Heart right ventricle (tissue), 16 donors: ENCODE results near the gene FAM110A. TPM values are rescaled to one million over a fixed set of nuclear protein-coding genes. Genes with fewer than 3 reads are reported as not detected.

Experiments
- ATAC-seq, 8 donors: fragments of 200-7000 bp; cut with Tn5 transposase; one replicate each; pipeline ENCODE4 v1.9.1; 2020; ENCODE audit warnings: mild to moderate bottlenecking in 8 of 8, moderate library complexity in 8 of 8, moderate number of reproducible peaks in 1 of 8
- DNase-seq, 2 donors: peaks; one replicate each; pipeline ENCODE4 v3.0.0-alpha.2; 2020
- H3K27ac ChIP-seq, 10 donors: fragments of 200-600 bp; sonication (generic) in 2 of 10; one replicate each; pipeline versions ENCODE4 v1.5.0 to v1.8.0; 2020 to 2022; ENCODE audit warnings: mild to moderate bottlenecking in 3 of 10
- H3K27me3 ChIP-seq, 7 donors: fragments of 200-600 bp; one replicate each; pipeline ENCODE4 v1.8.0; 2021 to 2022; ENCODE audit warnings: mild to moderate bottlenecking in 2 of 7
- H3K36me3 ChIP-seq, 9 donors: fragments of 200-600 bp; sonication (generic) in 1 of 9; one replicate each; pipeline versions ENCODE4 v1.5.0 to v1.8.0; 2020 to 2022; ENCODE audit warnings: mild to moderate bottlenecking in 2 of 9
- H3K4me1 ChIP-seq, 9 donors: fragments of 200-600 bp; sonication (generic) in 1 of 9; one replicate each; pipeline versions ENCODE4 v1.5.0 to v1.8.0; 2020 to 2022; ENCODE audit warnings: mild to moderate bottlenecking in 4 of 9
- H3K4me3 ChIP-seq, 10 donors: fragments of 200-600 bp; sonication (generic) in 2 of 10; one replicate each; pipeline versions ENCODE4 v1.5.0 to v1.8.0; 2020 to 2022; ENCODE audit warnings: mild to moderate bottlenecking in 7 of 10, moderate library complexity in 2 of 10
- H3K9me3 ChIP-seq, 11 donors: fragments of 200-600 bp in 10 of 11; sonication (generic) in 2 of 11; one replicate each; pipeline versions ENCODE4 v1.5.0 to v1.8.0; 2013 to 2022; ENCODE audit warnings: mild to moderate bottlenecking in 2 of 11, control low read depth in 1 of 11, moderate library complexity in 1 of 11
- WGBS, 2 donors: extraction: QIAGEN DNeasy Blood & Tissue Kit; methylation state at CpG; one replicate each; pipeline ENCODE4 v1.1.7; 2013; ENCODE audit warnings: inconsistent platforms in 1 of 2; 5-methylcytosine and 5-hydroxymethylcytosine counted together
- intact Hi-C, 10 donors: fragments of 100-400 bp; cut with DNase I; formaldehyde crosslinking; loops; one replicate each; pipeline versions ENCODE4 v1.11.1 to v1.14.2; 2022
- polyA plus RNA-seq, 2 donors: library from polyadenylated mRNA; stranded (reverse); fragments of 200-250 nt; gene quantifications; one replicate each; pipeline ENCODE4 v1.2.3, GENCODE V29; 2013
- total RNA-seq, 10 donors: library from RNA; stranded (reverse); fragmentation: NEBNext Ultra II Directional in 3 of 10; extraction: Animal tissue kit (Norgen Biotek cat#: 25700) in 3 of 10; gene quantifications; one replicate each; pipeline versions ENCODE4 v1.2.1 to v1.2.4, GENCODE V29; 2021 to 2023
- TF ChIP-seq, protein P1 (sequence below), 9 donors: fragments of 200-600 bp; sonication (generic) in 2 of 9; IDR thresholded peaks; one replicate each; pipeline versions ENCODE4 v1.5.0 to v1.8.0; 2021 to 2022; ENCODE audit warnings: antibody characterized with exemption in 9 of 9, mild to moderate bottlenecking in 5 of 9, moderate library complexity in 1 of 9
- donor health status: Arrhythmogenic right ventricular cardiomyopathy.
- donor health status: ischemic (EF 13 %, LVEDD 7.1; RV severe dilation, severe dysfunction).
- donor health status: healthy with polysubstance abuse.
- donor health status: DM: no; HTN: yes; CAD: no.
- donor health status: DM: no; HTN: no; CAD: no.
- donor health status: ischemic (EF 25% LVEDD 6.9; RV normal size, moderate dysfunction).
- donor health status: ischemic (EF 25% LVEDD 5.7; RV mildly dilated, moderate dysfunction).
- donor health status: healthy.
- donor health status: DM: yes; HTN: yes; CAD: no.
- donor health status: Ischemic cardiomyopathy.
- donor health status: ischemic (EF 35%, LVEDD 5.7; RV mildly dilated, moderate dysfunction).
- donor health status: nonischemic (EF 11% LVEDD 7.7; RV severe dilation, severe dysfunction).
- donor health status: DM: yes; HTN: yes; CAD: no.
- donor health status: PGD.
- donor health status: ischemic (EF 29% LVEDD 5.4; RV normal size, mild dysfunction).
- donor health status: nonischemic (EF 23%, LVEDD 6.1; RV moderate dilation, normal function).

The FAM110A gene
- total and polyA plus RNA-seq, 12 donors: 0.99 to 5.9 (median 2.1) TPM

DNA sequence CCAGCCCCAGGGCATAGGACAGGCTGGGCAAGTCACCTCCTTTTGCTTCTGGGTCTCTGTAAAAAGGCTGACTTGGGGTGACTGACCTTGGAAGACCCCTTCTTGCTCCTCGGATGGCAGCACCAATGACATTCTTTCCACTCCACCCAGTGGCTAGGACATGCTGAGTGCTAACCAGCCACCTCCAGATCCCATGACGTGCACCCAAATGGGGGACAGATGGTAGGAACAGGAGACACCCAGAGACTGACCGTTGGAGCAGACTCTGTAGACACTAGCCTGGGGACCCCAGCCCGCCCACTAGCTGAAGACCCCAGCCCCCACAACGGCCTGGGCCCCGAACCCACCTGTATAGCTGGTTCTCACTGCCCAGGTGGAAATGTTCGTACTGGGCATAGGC, 44.3 kb downstream of the FAM110A start:
- intact Hi-C loops: loop anchor here in 1 of 10 donors (1.0 kb wide), 1 partner anchor 16 kb away; no protein-coding TSS in a partner anchor
- WGBS, 2 donors: 74 to 84% methylated on average over 7 of the region's 7 CpGs
- Histone ChIP-seq H3K27me3 (peaks cover 0 to 14% (median 0%) of the 10 kb centered on the region in 7 donors), H3K4me3 (no peak overlapping the region), H3K36me3 (no peaks in the 10 kb centered on the region), H3K9me3 (no peaks in the 10 kb centered on the region), H3K4me1 (peaks cover 0 to 11% (median 0%) of the 10 kb centered on the region in 9 donors), H3K27ac (no peak overlapping the region)
- DNase-seq: no peak
- TF ChIP-seq, protein P1, sequence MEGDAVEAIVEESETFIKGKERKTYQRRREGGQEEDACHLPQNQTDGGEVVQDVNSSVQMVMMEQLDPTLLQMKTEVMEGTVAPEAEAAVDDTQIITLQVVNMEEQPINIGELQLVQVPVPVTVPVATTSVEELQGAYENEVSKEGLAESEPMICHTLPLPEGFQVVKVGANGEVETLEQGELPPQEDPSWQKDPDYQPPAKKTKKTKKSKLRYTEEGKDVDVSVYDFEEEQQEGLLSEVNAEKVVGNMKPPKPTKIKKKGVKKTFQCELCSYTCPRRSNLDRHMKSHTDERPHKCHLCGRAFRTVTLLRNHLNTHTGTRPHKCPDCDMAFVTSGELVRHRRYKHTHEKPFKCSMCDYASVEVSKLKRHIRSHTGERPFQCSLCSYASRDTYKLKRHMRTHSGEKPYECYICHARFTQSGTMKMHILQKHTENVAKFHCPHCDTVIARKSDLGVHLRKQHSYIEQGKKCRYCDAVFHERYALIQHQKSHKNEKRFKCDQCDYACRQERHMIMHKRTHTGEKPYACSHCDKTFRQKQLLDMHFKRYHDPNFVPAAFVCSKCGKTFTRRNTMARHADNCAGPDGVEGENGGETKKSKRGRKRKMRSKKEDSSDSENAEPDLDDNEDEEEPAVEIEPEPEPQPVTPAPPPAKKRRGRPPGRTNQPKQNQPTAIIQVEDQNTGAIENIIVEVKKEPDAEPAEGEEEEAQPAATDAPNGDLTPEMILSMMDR (IDR thresholded peaks at IDR 0.05): no peak
- no peak for ATAC-seq

- Histone ChIP-seq H3K9me3 (no peaks in the 10 kb centered on the region), H3K4me1 (peaks cover 0 to 11% (median 0%) of the 10 kb centered on the region in 9 donors), H3K36me3 (no peaks in the 10 kb centered on the region), H3K4me3 (no peak overlapping the region), H3K27ac (no peak overlapping the region), H3K27me3 (peaks cover 0 to 8% (median 0%) of the 10 kb centered on the region in 7 donors)
- DNase-seq: peak in 1 of 2 donors; percentile 33
- 49 to 55% methylated on average over 9 of the region's 9 CpGs for WGBS, 2 donors
- ATAC-seq: no peak
- TF ChIP-seq, protein P1 (IDR thresholded peaks at IDR 0.05): no peak
- intact Hi-C loops: loop anchor here in 1 of 10 donors (1.0 kb wide), 1 partner anchor 16 kb away; no protein-coding TSS in a partner anchor
These were observed 45.2 kb downstream of the FAM110A start for GRCh38 chr20:878511-879307.

DNA sequence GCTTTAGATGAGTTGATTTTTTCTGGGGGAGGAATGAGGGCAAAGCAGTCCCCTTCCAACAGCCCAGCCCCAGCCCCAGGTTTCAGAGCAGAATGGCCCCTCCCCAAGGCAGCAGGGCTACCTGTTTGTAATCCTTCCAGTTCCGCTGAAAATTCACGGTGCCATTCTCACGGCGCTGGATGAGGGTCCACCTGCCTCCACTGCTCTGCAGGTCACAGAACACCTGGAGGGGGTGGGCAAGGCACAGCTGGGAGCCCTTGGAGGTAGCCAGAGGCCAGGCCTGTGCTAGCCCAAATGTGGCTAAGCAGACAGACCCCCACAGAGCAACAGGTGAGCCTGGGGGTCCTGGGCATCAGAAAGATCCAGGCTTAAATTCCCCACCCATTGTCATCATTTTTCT, 46.1 kb downstream of the FAM110A start:
- Histone ChIP-seq H3K36me3 (no peaks in the 10 kb centered on the region), H3K4me1 (peaks cover 0 to 11% (median under 1%) of the 10 kb centered on the region in 9 donors), H3K27ac (no peak overlapping the region), H3K9me3 (no peaks in the 10 kb centered on the region), H3K27me3 (peaks cover 0 to 14% (median under 1%) of the 10 kb centered on the region in 7 donors), H3K4me3 (no peak overlapping the region)
- TF ChIP-seq, protein P1 (IDR thresholded peaks at IDR 0.05): no peak
- ATAC-seq (no peak), DNase-seq (no peak)
- 59 to 68% methylated on average over 4 of the region's 4 CpGs for WGBS, 2 donors
- intact Hi-C loops: loop anchor here in 1 of 10 donors (5.0 kb wide), 1 partner anchor 32 kb away; no protein-coding TSS in a partner anchor

- intact Hi-C loops: loop anchor here in 1 of 10 donors (5.0 kb wide), 1 partner anchor 34 kb away; no protein-coding TSS in a partner anchor
- DNase-seq (no peak), ATAC-seq (peak in 1 of 8 donors; percentile 41)
- TF ChIP-seq, protein P1 (IDR thresholded peaks at IDR 0.05): no peak
- Histone ChIP-seq H3K9me3 (no peaks in the 10 kb centered on the region), H3K36me3 (no peaks in the 10 kb centered on the region), H3K27me3 (peaks cover 0 to 20% (median 8%) of the 10 kb centered on the region in 7 donors), H3K4me1 (peaks cover 0 to 16% (median 7%) of the 10 kb centered on the region in 9 donors), H3K4me3 (no peak overlapping the region), H3K27ac (no peak overlapping the region)
- 63 to 67% methylated on average over 10 of the region's 10 CpGs for WGBS, 2 donors
These were observed 47.7 kb downstream of the FAM110A start for GRCh38 chr20:881051-881782.
